Measurements from ENCODE around the gene FAM107B.

GRCh38 chr10:14535457-14536130 lies 239.1 kb downstream of the FAM107B start:
- TF ChIP-seq CTCF (conservative IDR thresholded peaks at IDR 0.05), result no peak
- no peak for TF ChIP-seq ZFX (IDR thresholded peaks at IDR 0.05)
